ENCODE measurements around the gene CBLB.

Gene CBLB

GRCh38 chr3:105704726-105705410 lies 163.9 kb downstream of the CBLB start:
- Histone ChIP-seq H3K36me3 (ENCODE audit: control insufficient read depth, insufficient read depth, low read length) (no peaks in the 10 kb centered on the region), H3K27ac (ENCODE audit: low read length) (no peak overlapping the region), H3K4me3 (ENCODE audit: low read length) (no peak overlapping the region), H3K9me3 (ENCODE audit: control insufficient read depth, insufficient read depth, low read length) (no peaks in the 10 kb centered on the region), H3K27me3 (ENCODE audit: control insufficient read depth, insufficient read depth, low read length) (no peaks in the 10 kb centered on the region), H3K4me1 (ENCODE audit: control insufficient read depth, insufficient read depth, low read length) (no peaks in the 10 kb centered on the region)
- no CpG with 5 or more reads among the region's 4 CpGs for WGBS (ENCODE audit: insufficient coverage, insufficient read length)
- no peak for DNase-seq (ENCODE audit: low read depth, low spot score)

GRCh38 chr3:105700575-105700974 lies 168.2 kb downstream of the CBLB start:
- H3K27ac ChIP-seq (ENCODE audit: low read length), result no peak overlapping the region
- H3K27me3 ChIP-seq (ENCODE audit: control insufficient read depth, insufficient read depth, low read length), result no peaks in the 10 kb centered on the region
- WGBS (ENCODE audit: insufficient coverage, insufficient read length), result no CpG with 5 or more reads among the region's 1 CpG
- H3K9me3 ChIP-seq (ENCODE audit: control insufficient read depth, insufficient read depth, low read length), result no peaks in the 10 kb centered on the region
- no peak for DNase-seq (ENCODE audit: low read depth, low spot score)
- H3K4me1 ChIP-seq (ENCODE audit: control insufficient read depth, insufficient read depth, low read length), result no peaks in the 10 kb centered on the region
- H3K36me3 ChIP-seq (ENCODE audit: control insufficient read depth, insufficient read depth, low read length), result no peaks in the 10 kb centered on the region
- H3K4me3 ChIP-seq (ENCODE audit: low read length), result no peak overlapping the region

GRCh38 chr3:105691633-105692032 lies 177.2 kb downstream of the CBLB start:
- WGBS (ENCODE audit: insufficient coverage, insufficient read length), result no CpG with 5 or more reads among the region's 3 CpGs
- Histone ChIP-seq H3K4me3 (ENCODE audit: low read length) (no peak overlapping the region), H3K4me1 (ENCODE audit: control insufficient read depth, insufficient read depth, low read length) (no peaks in the 10 kb centered on the region), H3K27me3 (ENCODE audit: control insufficient read depth, insufficient read depth, low read length) (no peaks in the 10 kb centered on the region), H3K36me3 (ENCODE audit: control insufficient read depth, insufficient read depth, low read length) (no peaks in the 10 kb centered on the region), H3K9me3 (ENCODE audit: control insufficient read depth, insufficient read depth, low read length) (no peaks in the 10 kb centered on the region), H3K27ac (ENCODE audit: low read length) (no peak overlapping the region)
- no peak for DNase-seq (ENCODE audit: low read depth, low spot score)

- no peaks in the 10 kb centered on the region for H3K9me3 ChIP-seq (ENCODE audit: control insufficient read depth, insufficient read depth, low read length)
- no peak overlapping the region for H3K27ac ChIP-seq (ENCODE audit: low read length)
- H3K4me3 ChIP-seq (ENCODE audit: low read length), result no peak overlapping the region
- no peak for DNase-seq (ENCODE audit: low read depth, low spot score)
- no peaks in the 10 kb centered on the region for H3K4me1 ChIP-seq (ENCODE audit: control insufficient read depth, insufficient read depth, low read length)
- no peaks in the 10 kb centered on the region for H3K27me3 ChIP-seq (ENCODE audit: control insufficient read depth, insufficient read depth, low read length)
- no peaks in the 10 kb centered on the region for H3K36me3 ChIP-seq (ENCODE audit: control insufficient read depth, insufficient read depth, low read length)
Observed at GRCh38 chr3:105691053-105691452, 177.8 kb downstream of the CBLB start.

- DNase-seq (ENCODE audit: low read depth, low spot score), result no peak
- WGBS (ENCODE audit: insufficient coverage, insufficient read length), result no CpG with 5 or more reads among the region's 1 CpG
Observed at GRCh38 chr3:105688821-105689220, 180.0 kb downstream of the CBLB start.

GRCh38 chr3:105686278-105686897 lies 182.4 kb downstream of the CBLB start:
- Histone ChIP-seq H3K4me1 (ENCODE audit: control insufficient read depth, insufficient read depth, low read length) (no peaks in the 10 kb centered on the region), H3K27ac (ENCODE audit: low read length) (no peak overlapping the region), H3K27me3 (ENCODE audit: control insufficient read depth, insufficient read depth, low read length) (no peaks in the 10 kb centered on the region), H3K4me3 (ENCODE audit: low read length) (no peak overlapping the region), H3K36me3 (ENCODE audit: control insufficient read depth, insufficient read depth, low read length) (no peaks in the 10 kb centered on the region), H3K9me3 (ENCODE audit: control insufficient read depth, insufficient read depth, low read length) (no peaks in the 10 kb centered on the region)
- DNase-seq (ENCODE audit: low read depth, low spot score), result no peak
- no CpG with 5 or more reads among the region's 2 CpGs for WGBS (ENCODE audit: insufficient coverage, insufficient read length)

More at GRCh38 chr3:105688821-105689220, 180.0 kb downstream of the CBLB start:
- H3K36me3 ChIP-seq (ENCODE audit: control insufficient read depth, insufficient read depth, low read length), result no peaks in the 10 kb centered on the region
- H3K9me3 ChIP-seq (ENCODE audit: control insufficient read depth, insufficient read depth, low read length), result no peaks in the 10 kb centered on the region
- no peak overlapping the region for H3K27ac ChIP-seq (ENCODE audit: low read length)
- H3K27me3 ChIP-seq (ENCODE audit: control insufficient read depth, insufficient read depth, low read length), result no peaks in the 10 kb centered on the region
- H3K4me3 ChIP-seq (ENCODE audit: low read length), result no peak overlapping the region
- no peaks in the 10 kb centered on the region for H3K4me1 ChIP-seq (ENCODE audit: control insufficient read depth, insufficient read depth, low read length)

GRCh38 chr3:105679951-105680350 lies 188.9 kb downstream of the CBLB start:
- Histone ChIP-seq H3K9me3 (ENCODE audit: control insufficient read depth, insufficient read depth, low read length) (no peaks in the 10 kb centered on the region), H3K27me3 (ENCODE audit: control insufficient read depth, insufficient read depth, low read length) (no peaks in the 10 kb centered on the region), H3K36me3 (ENCODE audit: control insufficient read depth, insufficient read depth, low read length) (no peaks in the 10 kb centered on the region), H3K4me1 (ENCODE audit: control insufficient read depth, insufficient read depth, low read length) (no peaks in the 10 kb centered on the region), H3K4me3 (ENCODE audit: low read length) (no peak overlapping the region), H3K27ac (ENCODE audit: low read length) (no peak overlapping the region)
- DNase-seq (ENCODE audit: low read depth, low spot score), result no peak
- WGBS (ENCODE audit: insufficient coverage, insufficient read length), result no CpG with 5 or more reads among the region's 2 CpGs

- WGBS (ENCODE audit: insufficient coverage, insufficient read length), result no CpG with 5 or more reads among the region's 3 CpGs
- H3K4me1 ChIP-seq (ENCODE audit: control insufficient read depth, insufficient read depth, low read length), result no peaks in the 10 kb centered on the region
- no peaks in the 10 kb centered on the region for H3K36me3 ChIP-seq (ENCODE audit: control insufficient read depth, insufficient read depth, low read length)
- H3K4me3 ChIP-seq (ENCODE audit: low read length), result no peak overlapping the region
- no peak for DNase-seq (ENCODE audit: low read depth, low spot score)
- no peaks in the 10 kb centered on the region for H3K9me3 ChIP-seq (ENCODE audit: control insufficient read depth, insufficient read depth, low read length)
- H3K27ac ChIP-seq (ENCODE audit: low read length), result no peak overlapping the region
- H3K27me3 ChIP-seq (ENCODE audit: control insufficient read depth, insufficient read depth, low read length), result no peaks in the 10 kb centered on the region
Observed at GRCh38 chr3:105678017-105678416, 190.8 kb downstream of the CBLB start.

GRCh38 chr3:105676621-105677300 lies 192.1 kb downstream of the CBLB start:
- H3K27me3 ChIP-seq (ENCODE audit: control insufficient read depth, insufficient read depth, low read length), result no peaks in the 10 kb centered on the region
- no CpG with 5 or more reads among the region's 5 CpGs for WGBS (ENCODE audit: insufficient coverage, insufficient read length)
- H3K4me1 ChIP-seq (ENCODE audit: control insufficient read depth, insufficient read depth, low read length), result no peaks in the 10 kb centered on the region
- H3K4me3 ChIP-seq (ENCODE audit: low read length), result no peak overlapping the region
- no peak overlapping the region for H3K27ac ChIP-seq (ENCODE audit: low read length)
- no peaks in the 10 kb centered on the region for H3K9me3 ChIP-seq (ENCODE audit: control insufficient read depth, insufficient read depth, low read length)
- no peaks in the 10 kb centered on the region for H3K36me3 ChIP-seq (ENCODE audit: control insufficient read depth, insufficient read depth, low read length)
- no peak for DNase-seq (ENCODE audit: low read depth, low spot score)

GRCh38 chr3:105674437-105675065 lies 194.3 kb downstream of the CBLB start:
- Histone ChIP-seq H3K4me3 (ENCODE audit: low read length) (no peak overlapping the region), H3K4me1 (ENCODE audit: control insufficient read depth, insufficient read depth, low read length) (no peaks in the 10 kb centered on the region), H3K27ac (ENCODE audit: low read length) (no peak overlapping the region), H3K9me3 (ENCODE audit: control insufficient read depth, insufficient read depth, low read length) (no peaks in the 10 kb centered on the region), H3K36me3 (ENCODE audit: control insufficient read depth, insufficient read depth, low read length) (no peaks in the 10 kb centered on the region), H3K27me3 (ENCODE audit: control insufficient read depth, insufficient read depth, low read length) (no peaks in the 10 kb centered on the region)
- no peak for DNase-seq (ENCODE audit: low read depth, low spot score)
